SK-N-SH treated with all-trans-retinoic acid at 6 μM for 48 hours (cell line): Measurements from ENCODE around the gene ACTL10.

Source experiments
- ATAC-seq: fragments of 200-7000 bp; cut with Tn5 transposase; 3 replicates; pipeline ENCODE4 v1.9.1; 2020; ENCODE audit warnings: mild to moderate bottlenecking, moderate library complexity
- CSDC2 ChIP-seq: fragments of 250-450 bp; sonication (Bioruptor Pico); IDR thresholded peaks from 2 replicates; pipeline ENCODE4 v1.5.0; 2020; ENCODE audit warnings: mild to moderate bottlenecking, moderate library complexity
- ESRRG ChIP-seq: fragments of 250-450 bp; sonication (Bioruptor Pico); IDR thresholded peaks from 2 replicates; pipeline ENCODE4 v1.6.1; 2021; ENCODE audit warnings: mild to moderate bottlenecking
- GLIS3 ChIP-seq: fragments of 250-450 bp; sonication (Bioruptor Pico); IDR thresholded peaks from 2 replicates; pipeline ENCODE4 v1.5.0; 2020; ENCODE audit warnings: mild to moderate bottlenecking, moderate library complexity
- ISL1 ChIP-seq: fragments of 250-450 bp; sonication (Bioruptor Pico); IDR thresholded peaks from 2 replicates; pipeline ENCODE4 v2.1.2; 2022; ENCODE audit warnings: mild to moderate bottlenecking, moderate library complexity
- RARB ChIP-seq: fragments of 250-450 bp; sonication (Bioruptor Pico); IDR thresholded peaks from 2 replicates; pipeline ENCODE4 v1.8.0; 2021; ENCODE audit warnings: mild to moderate bottlenecking, moderate library complexity
- SNAI2 ChIP-seq: fragments of 250-450 bp; sonication (Bioruptor Pico); IDR thresholded peaks from 2 replicates; pipeline ENCODE4 v1.5.0; 2020; ENCODE audit warnings: mild to moderate bottlenecking, moderate library complexity
- TCF4 ChIP-seq: fragments of 250-450 bp; sonication (Bioruptor Pico); IDR thresholded peaks from 2 replicates; pipeline ENCODE4 v1.8.0; 2021; ENCODE audit warnings: mild to moderate bottlenecking, moderate library complexity, borderline replicate concordance
- TOX ChIP-seq: fragments of 250-450 bp; sonication (Bioruptor Pico); IDR thresholded peaks from 2 replicates; pipeline ENCODE4 v1.8.0; 2021; ENCODE audit warnings: mild to moderate bottlenecking, moderate library complexity, borderline replicate concordance
- ZC3H10 ChIP-seq: fragments of 250-450 bp; sonication (Bioruptor Pico); IDR thresholded peaks from 2 replicates; pipeline ENCODE4 v1.5.1; 2021; ENCODE audit warnings: mild to moderate bottlenecking, moderate library complexity
- ZFP3 ChIP-seq: fragments of 250-450 bp; sonication (Bioruptor Pico); IDR thresholded peaks from 2 replicates; pipeline ENCODE4 v1.5.0; 2020; ENCODE audit warnings: mild to moderate bottlenecking, moderate library complexity
- ZFP30 ChIP-seq: fragments of 450-650 bp; formaldehyde crosslinking; IDR thresholded peaks from 2 replicates; pipeline ENCODE4 v1.5.0; 2022; ENCODE audit warnings: mild to moderate bottlenecking, moderate library complexity
- ZNF565 ChIP-seq: fragments of 450-650 bp; formaldehyde crosslinking; conservative IDR thresholded peaks from 2 replicates; pipeline ENCODE4 v1.5.0; 2020; ENCODE audit warnings: low read depth, mild to moderate bottlenecking, moderate library complexity
- ZNF70 ChIP-seq: fragments of 450-650 bp; formaldehyde crosslinking; IDR thresholded peaks from 2 replicates; pipeline ENCODE4 v1.5.0; 2020; ENCODE audit warnings: mild to moderate bottlenecking, moderate library complexity
- ZNF8 ChIP-seq: fragments of 450-650 bp; formaldehyde crosslinking; IDR thresholded peaks from 2 replicates; pipeline ENCODE4 v1.5.0; 2020; ENCODE audit warnings: mild to moderate bottlenecking, moderate library complexity
- TF ChIP-seq, protein P1 (sequence below): fragments of 250-450 bp; sonication (Bioruptor Pico); IDR thresholded peaks from 2 replicates; pipeline ENCODE4 v1.5.0; 2020; ENCODE audit warnings: mild to moderate bottlenecking, moderate library complexity
- TF ChIP-seq, protein P2 (sequence below): fragments of 250-450 bp; sonication (Bioruptor Pico); IDR thresholded peaks from 2 replicates; pipeline ENCODE4 v1.5.1; 2020; ENCODE audit warnings: low read depth, mild to moderate bottlenecking, moderate library complexity
- TF ChIP-seq, protein P3 (sequence below): fragments of 250-450 bp; sonication (Bioruptor Pico); IDR thresholded peaks from 2 replicates; pipeline ENCODE4 v1.8.0; 2021; ENCODE audit warnings: low read depth, mild to moderate bottlenecking, moderate library complexity, borderline replicate concordance
- TF ChIP-seq, protein P4 (sequence below): fragments of 250-450 bp; sonication (Bioruptor Pico); IDR thresholded peaks from 2 replicates; pipeline ENCODE4 v1.5.1; 2021; ENCODE audit warnings: mild to moderate bottlenecking, moderate library complexity

The ACTL10 gene

DNA sequence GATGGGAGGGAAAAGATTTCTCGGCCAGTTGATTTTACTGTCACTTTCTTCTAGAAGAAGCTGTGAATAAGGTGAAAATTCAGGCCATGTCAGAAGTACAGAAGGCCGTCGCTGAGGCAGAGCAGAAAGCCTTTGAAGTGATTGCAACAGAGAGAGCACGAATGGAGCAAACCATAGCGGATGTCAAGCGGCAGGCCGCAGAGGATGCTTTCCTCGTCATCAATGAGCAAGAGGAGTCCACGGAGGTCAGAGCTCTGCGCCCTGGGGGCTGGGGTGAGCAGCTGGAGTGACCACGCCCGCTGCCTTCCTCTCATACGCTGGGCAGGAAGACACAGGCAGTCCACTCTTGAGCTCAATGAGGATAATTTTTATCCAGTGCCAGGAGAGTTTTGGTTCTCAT lies 26.5 kb upstream of the ACTL10 start:
- ATAC-seq = no peak
- TF ChIP-seq, protein P1, sequence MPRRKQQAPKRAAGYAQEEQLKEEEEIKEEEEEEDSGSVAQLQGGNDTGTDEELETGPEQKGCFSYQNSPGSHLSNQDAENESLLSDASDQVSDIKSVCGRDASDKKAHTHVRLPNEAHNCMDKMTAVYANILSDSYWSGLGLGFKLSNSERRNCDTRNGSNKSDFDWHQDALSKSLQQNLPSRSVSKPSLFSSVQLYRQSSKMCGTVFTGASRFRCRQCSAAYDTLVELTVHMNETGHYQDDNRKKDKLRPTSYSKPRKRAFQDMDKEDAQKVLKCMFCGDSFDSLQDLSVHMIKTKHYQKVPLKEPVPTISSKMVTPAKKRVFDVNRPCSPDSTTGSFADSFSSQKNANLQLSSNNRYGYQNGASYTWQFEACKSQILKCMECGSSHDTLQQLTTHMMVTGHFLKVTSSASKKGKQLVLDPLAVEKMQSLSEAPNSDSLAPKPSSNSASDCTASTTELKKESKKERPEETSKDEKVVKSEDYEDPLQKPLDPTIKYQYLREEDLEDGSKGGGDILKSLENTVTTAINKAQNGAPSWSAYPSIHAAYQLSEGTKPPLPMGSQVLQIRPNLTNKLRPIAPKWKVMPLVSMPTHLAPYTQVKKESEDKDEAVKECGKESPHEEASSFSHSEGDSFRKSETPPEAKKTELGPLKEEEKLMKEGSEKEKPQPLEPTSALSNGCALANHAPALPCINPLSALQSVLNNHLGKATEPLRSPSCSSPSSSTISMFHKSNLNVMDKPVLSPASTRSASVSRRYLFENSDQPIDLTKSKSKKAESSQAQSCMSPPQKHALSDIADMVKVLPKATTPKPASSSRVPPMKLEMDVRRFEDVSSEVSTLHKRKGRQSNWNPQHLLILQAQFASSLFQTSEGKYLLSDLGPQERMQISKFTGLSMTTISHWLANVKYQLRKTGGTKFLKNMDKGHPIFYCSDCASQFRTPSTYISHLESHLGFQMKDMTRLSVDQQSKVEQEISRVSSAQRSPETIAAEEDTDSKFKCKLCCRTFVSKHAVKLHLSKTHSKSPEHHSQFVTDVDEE (CRISPR knock-in tag) = no peak
- TF ChIP-seq ESRRG (no peak), ZFP30 (no peak), ZC3H10 (CRISPR knock-in tag) (no peak), ZNF565 (no peak), TOX (CRISPR knock-in tag) (no peak), ZFP3 (CRISPR knock-in tag) (no peak), GLIS3 (CRISPR knock-in tag) (no peak)
- TF ChIP-seq, protein P2, sequence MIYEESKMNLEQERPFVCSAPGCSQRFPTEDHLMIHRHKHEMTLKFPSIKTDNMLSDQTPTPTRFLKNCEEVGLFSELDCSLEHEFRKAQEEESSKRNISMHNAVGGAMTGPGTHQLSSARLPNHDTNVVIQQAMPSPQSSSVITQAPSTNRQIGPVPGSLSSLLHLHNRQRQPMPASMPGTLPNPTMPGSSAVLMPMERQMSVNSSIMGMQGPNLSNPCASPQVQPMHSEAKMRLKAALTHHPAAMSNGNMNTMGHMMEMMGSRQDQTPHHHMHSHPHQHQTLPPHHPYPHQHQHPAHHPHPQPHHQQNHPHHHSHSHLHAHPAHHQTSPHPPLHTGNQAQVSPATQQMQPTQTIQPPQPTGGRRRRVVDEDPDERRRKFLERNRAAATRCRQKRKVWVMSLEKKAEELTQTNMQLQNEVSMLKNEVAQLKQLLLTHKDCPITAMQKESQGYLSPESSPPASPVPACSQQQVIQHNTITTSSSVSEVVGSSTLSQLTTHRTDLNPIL (CRISPR knock-in tag) = no peak

DNA sequence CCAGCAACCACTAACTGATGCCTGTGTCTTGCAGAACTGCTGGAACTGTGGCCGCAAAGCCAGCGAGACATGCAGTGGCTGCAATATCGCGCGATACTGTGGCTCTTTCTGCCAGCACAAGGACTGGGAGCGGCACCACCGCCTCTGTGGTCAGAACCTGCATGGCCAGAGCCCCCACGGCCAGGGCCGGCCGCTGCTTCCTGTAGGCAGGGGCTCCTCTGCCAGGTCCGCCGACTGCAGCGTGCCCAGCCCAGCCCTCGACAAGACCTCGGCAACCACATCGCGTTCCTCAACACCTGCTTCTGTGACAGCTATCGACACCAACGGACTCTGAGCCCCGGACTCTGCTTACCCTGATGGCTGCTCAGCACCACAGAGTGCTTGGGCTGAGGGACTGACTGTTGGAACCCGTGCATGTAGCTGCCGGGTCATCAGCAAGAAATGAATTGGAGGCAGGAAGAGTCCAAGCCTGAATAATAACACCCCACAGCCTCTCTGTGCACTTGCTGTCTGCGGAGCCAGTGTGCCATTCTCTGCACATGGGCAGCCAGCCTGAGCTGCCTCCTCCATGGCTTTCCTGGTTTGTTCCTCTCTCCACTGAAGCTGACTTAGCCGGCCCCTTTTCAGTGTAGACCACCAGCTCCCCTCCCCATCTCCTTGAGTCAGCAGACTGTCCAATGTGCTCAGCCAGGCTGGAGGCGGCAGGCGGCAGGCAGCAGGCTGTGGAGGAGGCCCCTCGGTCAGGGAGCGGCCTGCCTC lies 22.3 kb upstream of the ACTL10 start:
- TF ChIP-seq, protein P3, sequence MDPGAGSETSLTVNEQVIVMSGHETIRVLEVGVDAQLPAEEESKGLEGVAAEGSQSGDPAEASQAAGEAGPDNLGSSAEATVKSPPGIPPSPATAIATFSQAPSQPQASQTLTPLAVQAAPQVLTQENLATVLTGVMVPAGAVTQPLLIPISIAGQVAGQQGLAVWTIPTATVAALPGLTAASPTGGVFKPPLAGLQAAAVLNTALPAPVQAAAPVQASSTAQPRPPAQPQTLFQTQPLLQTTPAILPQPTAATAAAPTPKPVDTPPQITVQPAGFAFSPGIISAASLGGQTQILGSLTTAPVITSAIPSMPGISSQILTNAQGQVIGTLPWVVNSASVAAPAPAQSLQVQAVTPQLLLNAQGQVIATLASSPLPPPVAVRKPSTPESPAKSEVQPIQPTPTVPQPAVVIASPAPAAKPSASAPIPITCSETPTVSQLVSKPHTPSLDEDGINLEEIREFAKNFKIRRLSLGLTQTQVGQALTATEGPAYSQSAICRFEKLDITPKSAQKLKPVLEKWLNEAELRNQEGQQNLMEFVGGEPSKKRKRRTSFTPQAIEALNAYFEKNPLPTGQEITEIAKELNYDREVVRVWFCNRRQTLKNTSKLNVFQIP = no peak
- no peak for TF ChIP-seq TCF4 (CRISPR knock-in tag)
- TF ChIP-seq ISL1 (CRISPR knock-in tag) = no peak
- no peak for TF ChIP-seq TOX (CRISPR knock-in tag)
- no peak for TF ChIP-seq ZNF565
- TF ChIP-seq, all 23 proteins: peak for 0

DNA sequence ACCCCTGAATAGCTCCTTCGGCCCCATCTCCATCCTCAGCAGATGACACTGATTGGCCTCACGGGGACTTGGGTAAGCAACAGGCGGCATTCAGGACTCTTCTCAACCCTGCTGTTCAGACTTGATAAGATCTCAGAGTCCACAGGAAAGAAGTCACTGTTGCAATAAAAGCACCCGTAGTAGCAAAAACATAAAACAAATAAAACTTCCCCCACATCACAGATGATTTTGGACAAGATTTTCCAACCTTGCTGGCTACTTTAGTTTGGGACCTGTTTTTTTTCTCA lies 21.7 kb upstream of the ACTL10 start:
- no peak for TF ChIP-seq ZNF8 (CRISPR knock-in tag)
- TF ChIP-seq, protein P2 (CRISPR knock-in tag) = no peak
- TF ChIP-seq GLIS3 (CRISPR knock-in tag) = no peak
- TF ChIP-seq RARB (CRISPR knock-in tag) = no peak
- TF ChIP-seq, protein P4, sequence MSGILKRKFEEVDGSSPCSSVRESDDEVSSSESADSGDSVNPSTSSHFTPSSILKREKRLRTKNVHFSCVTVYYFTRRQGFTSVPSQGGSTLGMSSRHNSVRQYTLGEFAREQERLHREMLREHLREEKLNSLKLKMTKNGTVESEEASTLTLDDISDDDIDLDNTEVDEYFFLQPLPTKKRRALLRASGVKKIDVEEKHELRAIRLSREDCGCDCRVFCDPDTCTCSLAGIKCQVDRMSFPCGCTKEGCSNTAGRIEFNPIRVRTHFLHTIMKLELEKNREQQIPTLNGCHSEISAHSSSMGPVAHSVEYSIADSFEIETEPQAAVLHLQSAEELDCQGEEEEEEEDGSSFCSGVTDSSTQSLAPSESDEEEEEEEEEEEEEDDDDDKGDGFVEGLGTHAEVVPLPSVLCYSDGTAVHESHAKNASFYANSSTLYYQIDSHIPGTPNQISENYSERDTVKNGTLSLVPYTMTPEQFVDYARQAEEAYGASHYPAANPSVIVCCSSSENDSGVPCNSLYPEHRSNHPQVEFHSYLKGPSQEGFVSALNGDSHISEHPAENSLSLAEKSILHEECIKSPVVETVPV = no peak
- no peak for ATAC-seq

More for the DNA sequence above, 22.3 kb upstream of the ACTL10 start:
- ATAC-seq = no peak

DNA sequence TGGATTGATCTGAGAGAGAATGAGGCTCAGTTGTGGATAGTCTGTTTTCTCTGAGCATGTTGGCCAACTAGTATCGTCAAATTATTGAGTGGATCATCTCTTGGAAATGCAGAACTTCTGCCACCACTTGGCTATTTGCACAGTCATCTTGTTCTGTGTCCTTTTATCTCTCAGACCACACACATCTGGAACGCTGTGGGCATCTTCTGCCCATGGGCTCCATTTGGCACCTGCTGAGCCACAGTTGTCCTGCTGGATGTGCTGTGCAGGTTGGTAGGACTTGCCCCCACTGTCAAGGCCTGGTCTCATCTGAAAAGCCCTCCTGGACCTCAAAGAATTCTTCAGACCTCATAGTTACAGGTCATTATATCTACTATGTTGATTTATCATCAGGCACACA lies 21.3 kb upstream of the ACTL10 start:
- no peak for ATAC-seq
- TF ChIP-seq, protein P3 = no peak
- TF ChIP-seq ZC3H10 (CRISPR knock-in tag) = no peak
- no peak for TF ChIP-seq TOX (CRISPR knock-in tag)
- no peak for TF ChIP-seq ZNF70 (CRISPR knock-in tag)
- TF ChIP-seq, protein P1 (CRISPR knock-in tag) = no peak
- TF ChIP-seq, protein P4 = no peak
- TF ChIP-seq CSDC2 (CRISPR knock-in tag) = no peak
- no peak for TF ChIP-seq SNAI2
